Daoy (cell line): ENCODE measurements around the gene POP7. TPM values are rescaled to one million over a fixed set of nuclear protein-coding genes. Genes with fewer than 3 reads are reported as not detected.
"Not testable (repeated sequence)": the region's sequence is repeated elsewhere in the genome, so short reads cannot be mapped to it uniquely, and the experiment has no call there.

ENCODE experiments used
- DNase-seq: peaks from one replicate; pipeline ENCODE4 v3.0.0-alpha.2; 2015; ENCODE audit warnings: low read depth
- total RNA-seq: library from RNA; depleted of rRNA; stranded (reverse); fragments of >200 nt; shearing (Covaris generic); gene quantifications from 2 replicates; pipeline ENCODE4 v1.2.3, GENCODE V29; 2014; rRNA removed

Gene POP7
- total RNA-seq, 1 experiment from 2014 or later = 146 TPM

DNA sequence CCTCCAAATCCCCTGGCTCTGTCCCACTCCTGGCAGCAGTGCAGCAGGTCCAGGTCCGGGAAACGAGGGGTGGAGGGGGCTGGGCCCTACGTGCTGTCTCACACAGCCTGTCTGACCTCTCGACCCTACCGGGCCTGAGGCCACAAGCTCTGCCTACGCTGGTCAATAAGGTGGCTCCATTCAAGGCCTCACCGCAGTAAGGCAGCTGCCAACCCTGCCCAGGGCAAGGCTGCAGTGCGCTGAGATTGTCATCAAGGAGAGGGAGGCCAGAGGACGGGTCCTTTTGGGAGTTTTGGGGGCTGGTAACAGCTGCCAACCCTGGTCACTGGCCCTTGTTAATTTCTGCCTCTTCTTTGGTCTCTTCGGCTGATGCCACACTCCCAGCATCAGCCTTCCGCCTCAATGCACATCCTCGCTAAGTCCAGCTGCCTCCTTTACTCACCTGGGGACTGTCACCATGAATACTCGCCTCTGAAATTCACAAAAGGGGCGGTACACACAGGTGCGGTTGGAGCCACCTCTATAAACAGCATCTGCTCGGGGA is 17.9 kb downstream of the POP7 start:
- no peak for DNase-seq

DNA sequence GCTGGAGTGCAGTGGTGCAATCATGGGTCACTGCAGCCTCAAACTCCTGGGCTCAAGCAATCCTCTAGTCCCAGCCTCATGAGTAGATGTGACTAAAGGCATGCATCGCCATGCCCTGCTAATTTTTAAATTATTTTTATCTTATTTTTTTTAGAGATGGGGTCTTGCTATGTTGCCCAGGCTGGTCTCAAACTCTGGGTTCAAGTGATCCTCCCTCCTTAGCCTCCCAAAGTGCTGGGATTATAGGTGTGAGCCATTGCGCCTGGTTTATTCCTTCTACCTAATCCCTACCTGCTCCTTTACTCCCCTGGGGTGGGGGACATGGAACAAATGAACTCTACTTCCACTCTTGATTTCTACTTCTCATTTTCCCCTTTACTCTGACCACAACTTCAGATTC is 18.4 kb downstream of the POP7 start:
- not testable (repeated sequence) for DNase-seq

DNA sequence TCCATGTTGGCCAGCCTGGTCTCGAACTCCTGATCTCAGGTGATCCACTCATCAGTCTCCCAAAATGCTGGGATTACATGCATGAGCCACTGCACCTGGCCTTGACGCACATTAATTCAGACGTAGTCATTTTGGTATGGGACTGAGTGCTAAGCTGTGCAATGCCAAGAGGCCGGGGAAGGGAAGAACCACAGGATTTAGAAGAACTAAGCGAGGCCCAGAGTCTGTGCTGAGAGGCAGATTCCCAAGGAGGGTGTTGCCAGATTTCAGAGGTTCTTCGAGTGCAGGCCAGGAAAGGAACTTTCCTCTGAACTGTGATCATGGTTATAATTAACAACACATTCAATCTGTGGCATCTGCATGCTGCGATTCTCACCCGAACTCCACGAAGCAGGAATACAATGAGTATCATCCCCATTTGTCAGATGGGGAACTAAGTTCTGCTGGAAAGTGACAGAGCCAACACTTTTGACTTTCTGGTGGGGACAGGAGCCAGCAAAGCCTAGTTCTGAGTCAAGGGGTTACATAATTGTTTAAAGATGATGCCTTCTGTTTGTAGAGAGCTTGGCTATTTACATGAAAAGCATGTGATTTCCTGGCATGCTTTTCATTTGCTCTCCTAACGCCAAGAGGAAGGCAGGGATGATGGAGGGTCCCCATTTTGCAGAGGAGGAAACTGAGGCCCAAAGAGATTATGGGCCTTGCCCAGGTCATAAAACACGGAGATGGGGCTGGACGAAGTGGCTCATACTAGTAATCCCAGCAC is 21.3 kb downstream of the POP7 start:
- DNase-seq = no peak

DNA sequence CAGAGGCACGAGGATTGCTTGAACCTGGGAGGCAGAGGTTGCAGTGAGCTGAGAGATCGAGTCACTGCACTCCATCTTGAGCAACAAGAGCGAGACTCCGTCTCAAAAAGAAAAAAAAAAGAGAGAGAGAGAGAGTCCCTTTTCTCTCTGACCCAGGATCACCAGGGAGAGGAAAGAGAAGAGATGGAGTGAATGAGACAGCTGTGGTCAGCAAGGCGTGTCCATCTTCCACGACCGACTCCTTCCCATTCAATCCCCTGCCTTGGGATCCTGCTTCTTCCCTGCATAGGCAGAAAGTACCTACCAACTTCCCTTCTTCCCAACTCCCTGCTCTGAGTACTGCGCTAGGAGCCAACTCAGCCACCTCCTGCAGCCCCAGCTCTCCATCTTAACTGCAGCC is 22.3 kb downstream of the POP7 start:
- DNase-seq = no peak

DNA sequence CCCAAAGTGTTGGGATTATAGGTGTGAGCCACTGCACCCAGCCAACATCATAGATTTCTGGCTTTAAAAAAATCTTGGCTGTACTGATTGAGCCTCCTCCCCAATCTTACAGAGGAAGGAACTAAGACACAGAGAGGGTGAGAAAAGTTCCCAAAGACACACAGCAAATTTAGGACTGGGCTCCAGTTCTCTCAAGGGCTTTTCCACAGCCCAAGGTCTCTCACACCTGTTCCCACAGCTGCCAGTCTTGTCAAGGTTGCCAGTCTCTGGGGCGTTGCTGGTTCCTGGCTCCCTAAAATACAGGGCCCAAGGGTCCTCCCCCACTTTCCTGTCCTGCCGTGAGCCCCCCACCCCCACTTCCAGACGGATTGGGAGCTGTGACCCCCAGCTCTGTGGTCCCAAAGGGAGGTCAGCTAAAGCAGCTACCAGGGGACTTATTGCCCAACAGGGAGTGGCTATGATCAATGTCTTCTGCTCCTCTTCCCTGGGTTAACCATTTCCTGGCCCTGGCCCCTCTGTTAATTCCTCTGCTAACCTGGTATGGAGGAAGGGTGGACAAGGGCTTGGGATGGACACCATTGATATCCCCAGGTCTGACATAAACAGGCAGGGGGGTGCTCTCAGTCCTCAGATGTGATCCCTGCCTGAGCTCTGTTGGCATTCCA is 24.3 kb downstream of the POP7 start:
- no peak for DNase-seq

DNA sequence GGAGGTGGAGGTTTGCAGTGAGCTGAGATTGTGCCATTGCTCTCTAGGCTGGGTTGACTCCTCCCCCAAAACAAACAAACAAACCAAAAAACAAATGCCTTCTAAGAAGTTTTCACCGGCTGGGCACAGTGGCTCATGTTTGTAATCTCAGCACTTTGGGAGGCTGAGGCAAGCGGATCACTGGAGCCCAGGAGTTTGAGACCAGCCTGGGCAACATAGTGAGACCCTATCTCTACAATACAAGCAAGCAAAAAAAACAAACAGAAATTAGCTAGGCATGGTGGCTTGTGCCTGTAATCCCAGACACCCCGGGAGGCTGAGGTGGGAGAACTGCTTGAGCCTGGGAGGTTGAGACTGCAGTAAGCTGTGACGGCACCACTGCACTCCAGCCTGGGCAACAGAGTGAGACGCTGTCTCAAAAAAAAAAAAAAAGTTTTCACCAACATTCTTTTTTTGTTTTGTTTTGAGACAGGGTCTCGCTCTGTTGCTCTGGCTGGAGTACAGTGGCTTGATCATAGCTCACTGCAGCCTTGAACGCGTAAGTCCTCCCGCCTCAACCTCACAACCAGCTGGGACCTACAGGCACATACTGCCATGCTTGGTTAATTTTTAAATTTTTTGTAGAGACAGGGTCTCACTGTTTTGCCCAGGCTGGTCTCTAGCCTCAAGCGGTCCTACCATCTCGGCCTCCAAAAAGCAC is 26.2 kb downstream of the POP7 start:
- no peak for DNase-seq

- no peak for DNase-seq
Measured at GRCh38 chr7:100735730-100736129, 29.8 kb downstream of the POP7 start.

- DNase-seq = no peak
Measured at GRCh38 chr7:100736671-100737070, 30.8 kb downstream of the POP7 start.

DNA sequence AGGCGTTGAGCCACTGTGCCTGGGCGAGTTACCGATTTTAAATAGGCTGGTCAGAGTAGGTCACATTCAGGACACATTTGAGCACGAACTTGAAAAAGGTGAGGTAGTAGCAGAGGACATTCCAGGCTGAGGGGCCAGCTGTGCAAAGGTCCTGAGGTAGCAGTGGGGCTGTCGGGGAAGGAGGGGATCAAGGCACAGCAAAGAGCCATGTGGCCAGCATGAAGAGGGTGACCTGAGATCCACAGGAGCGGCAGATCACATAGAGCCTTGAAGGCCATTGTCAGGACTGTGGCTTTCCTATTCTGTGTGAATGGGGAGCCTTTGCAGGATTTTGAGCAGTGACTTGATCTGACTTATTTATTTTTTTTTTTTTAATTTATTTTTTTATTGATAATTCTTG is 34.0 kb downstream of the POP7 start:
- no peak for DNase-seq

- DNase-seq = no peak
Measured at GRCh38 chr7:100744605-100745004, 38.7 kb downstream of the POP7 start.

- no peak for DNase-seq
Measured at GRCh38 chr7:100745184-100745583, 39.3 kb downstream of the POP7 start.

- no peak for DNase-seq
Measured at GRCh38 chr7:100752994-100753393, 47.1 kb downstream of the POP7 start.

DNA sequence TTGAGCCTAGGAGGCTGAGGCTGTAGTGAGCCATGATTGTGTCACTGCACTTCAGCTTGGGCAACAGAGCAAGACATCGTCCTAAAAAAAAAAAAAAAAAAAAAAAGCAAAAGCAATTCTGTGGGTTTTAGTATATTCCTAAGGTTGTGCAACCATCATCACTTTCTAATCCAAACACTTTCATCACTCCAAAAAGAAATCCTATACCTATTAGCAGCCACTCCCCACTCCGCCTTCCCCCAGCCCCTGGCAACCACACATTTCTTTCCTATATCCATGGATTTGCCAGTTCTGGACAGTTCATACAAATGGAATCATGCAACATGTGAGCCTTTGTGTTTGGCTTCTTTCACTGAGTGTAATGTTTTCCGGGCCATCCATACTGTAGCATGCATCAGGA is 47.8 kb downstream of the POP7 start:
- no peak for DNase-seq

Other genes with a start within 250 kb of the POP7 start
- 1.6 TPM in 1 of 2 replicates, not detected in the other for gene SPACDR, start 241.9 kb upstream of the POP7 start, total RNA-seq
- gene TSC22D4, start 226.9 kb upstream of the POP7 start, total RNA-seq = 36.6 and 47.4 TPM in 2 replicates
- gene NYAP1, start 222.2 kb upstream of the POP7 start, total RNA-seq = 0.06 TPM in 1 of 2 replicates, not detected in the other
- 16.9 and 19.1 TPM in 2 replicates for gene AGFG2, start 166.9 kb upstream of the POP7 start, total RNA-seq
- 0.80 and 5.3 TPM in 2 replicates for gene SAP25, start 132.2 kb upstream of the POP7 start, total RNA-seq
- 32.2 and 41.0 TPM in 2 replicates for gene LRCH4, start 120.0 kb upstream of the POP7 start, total RNA-seq
- gene FBXO24, start 119.8 kb upstream of the POP7 start, total RNA-seq = 0.17 TPM in 1 of 2 replicates, not detected in the other
- gene PCOLCE, start 103.8 kb upstream of the POP7 start, total RNA-seq = 21.3 and 32.9 TPM in 2 replicates
- 9.7 and 11.3 TPM in 2 replicates for gene MOSPD3, start 93.6 kb upstream of the POP7 start, total RNA-seq
- 2.4 and 4.6 TPM in 2 replicates for gene TFR2, start 64.6 kb upstream of the POP7 start, total RNA-seq
- not detected in 2 replicates for gene ACTL6B, start 49.7 kb upstream of the POP7 start, total RNA-seq
- 58.9 and 77.1 TPM in 2 replicates for gene GNB2, start 32.4 kb upstream of the POP7 start, total RNA-seq
- 12.0 and 27.3 TPM in 2 replicates for gene GIGYF1, start 11.9 kb upstream of the POP7 start, total RNA-seq
- gene EPO, start 14.3 kb downstream of the POP7 start, total RNA-seq = not detected in 2 replicates
- not detected in 2 replicates for gene ZAN, start 27.5 kb downstream of the POP7 start, total RNA-seq
- gene EPHB4, start 121.4 kb downstream of the POP7 start, total RNA-seq = 57.5 and 62.5 TPM in 2 replicates
- 14.1 and 18.1 TPM in 2 replicates for gene SLC12A9, start 146.6 kb downstream of the POP7 start, total RNA-seq
- 203 and 238 TPM in 2 replicates for gene TRIP6, start 161.3 kb downstream of the POP7 start, total RNA-seq
- 93.0 and 116 TPM in 2 replicates for gene SRRT, start 169.0 kb downstream of the POP7 start, total RNA-seq
- 4.8 and 6.1 TPM in 2 replicates for gene UFSP1, start 183.6 kb downstream of the POP7 start, total RNA-seq
- gene ACHE, start 189.8 kb downstream of the POP7 start, total RNA-seq = 0.46 TPM in 1 of 2 replicates, not detected in the other
- not detected in 2 replicates for gene MUC3A, start 243.4 kb downstream of the POP7 start, total RNA-seq